ENCODE results near the gene NR1H4.
"Not testable (repeated sequence)": the region's sequence is repeated elsewhere in the genome, so short reads cannot be mapped to it uniquely, and the experiment has no call there.

Gene NR1H4

GRCh38 chr12:100512692-100513091, 39.0 kb downstream of the NR1H4 start:
- no peak for DNase-seq (ENCODE audit: low read depth in 2 of 2, low spot score in 1 of 2)

- DNase-seq (ENCODE audit: low read depth in 2 of 2, low spot score in 1 of 2), result no peak
These were observed 42.3 kb downstream of the NR1H4 start for GRCh38 chr12:100515968-100516367.

GRCh38 chr12:100518376-100518775, 44.7 kb downstream of the NR1H4 start:
- DNase-seq (ENCODE audit: low read depth in 2 of 2, low spot score in 1 of 2), result no peak

GRCh38 chr12:100520048-100520769, 46.5 kb downstream of the NR1H4 start:
- DNase-seq (ENCODE audit: low read depth in 2 of 2, low spot score in 1 of 2), result no peak

GRCh38 chr12:100521958-100522357, 48.3 kb downstream of the NR1H4 start:
- no peak for DNase-seq (ENCODE audit: low read depth in 2 of 2, low spot score in 1 of 2)

- no peak for DNase-seq (ENCODE audit: low read depth in 2 of 2, low spot score in 1 of 2)
These were observed 54.4 kb downstream of the NR1H4 start for GRCh38 chr12:100528034-100528433.

- no peak for DNase-seq (ENCODE audit: low read depth in 2 of 2, low spot score in 1 of 2)
These were observed 54.9 kb downstream of the NR1H4 start for GRCh38 chr12:100528471-100529127.

GRCh38 chr12:100529756-100530350, 56.2 kb downstream of the NR1H4 start:
- DNase-seq (ENCODE audit: low read depth in 2 of 2, low spot score in 1 of 2), result no peak

- DNase-seq (ENCODE audit: low read depth in 2 of 2, low spot score in 1 of 2), result no peak
These were observed 59.7 kb downstream of the NR1H4 start for GRCh38 chr12:100533376-100533775.

- DNase-seq (ENCODE audit: low read depth in 2 of 2, low spot score in 1 of 2), result no peak
These were observed 61.1 kb downstream of the NR1H4 start for GRCh38 chr12:100534625-100535227.

GRCh38 chr12:100539202-100539601, 65.5 kb downstream of the NR1H4 start:
- DNase-seq (ENCODE audit: low read depth in 2 of 2, low spot score in 1 of 2), result no peak

- no peak for DNase-seq (ENCODE audit: low read depth in 2 of 2, low spot score in 1 of 2)
These were observed 70.5 kb downstream of the NR1H4 start for GRCh38 chr12:100544165-100544564.

GRCh38 chr12:100545092-100545491, 71.4 kb downstream of the NR1H4 start:
- DNase-seq (ENCODE audit: low read depth in 2 of 2, low spot score in 1 of 2), result no peak

- no peak for DNase-seq (ENCODE audit: low read depth in 2 of 2, low spot score in 1 of 2)
These were observed 80.3 kb downstream of the NR1H4 start for GRCh38 chr12:100553936-100554335.

- no peak for DNase-seq (ENCODE audit: low read depth in 2 of 2, low spot score in 1 of 2)
These were observed 81.0 kb downstream of the NR1H4 start for GRCh38 chr12:100554608-100555077.

- no peak for DNase-seq (ENCODE audit: low read depth in 2 of 2, low spot score in 1 of 2)
These were observed 82.1 kb downstream of the NR1H4 start for GRCh38 chr12:100555722-100556121.

- no peak for DNase-seq (ENCODE audit: low read depth in 2 of 2, low spot score in 1 of 2)
These were observed 83.7 kb downstream of the NR1H4 start for GRCh38 chr12:100557357-100557756.

GRCh38 chr12:100559261-100559660, 85.6 kb downstream of the NR1H4 start:
- DNase-seq (ENCODE audit: low read depth in 2 of 2, low spot score in 1 of 2), result not testable (repeated sequence)

- DNase-seq (ENCODE audit: low read depth in 2 of 2, low spot score in 1 of 2), result no peak
These were observed 90.4 kb downstream of the NR1H4 start for GRCh38 chr12:100564090-100564489.

- DNase-seq (ENCODE audit: low read depth in 2 of 2, low spot score in 1 of 2), result no peak
These were observed 91.3 kb downstream of the NR1H4 start for GRCh38 chr12:100564905-100565467.

- no peak for DNase-seq (ENCODE audit: low read depth in 2 of 2, low spot score in 1 of 2)
These were observed 92.4 kb downstream of the NR1H4 start for GRCh38 chr12:100565987-100566545.
